Measurements from ENCODE around the gene FRMD4A. TPM values are rescaled to one million over a fixed set of nuclear protein-coding genes. Genes with fewer than 3 reads are reported as not detected.

FRMD4A gene
- total and polyA plus RNA-seq, 10 of the 15 experiments (the other 5 are each of a cell fraction or from before 2014, with no cell fraction given), result 17.8 to 75.2 (median 39.1) TPM

DNA sequence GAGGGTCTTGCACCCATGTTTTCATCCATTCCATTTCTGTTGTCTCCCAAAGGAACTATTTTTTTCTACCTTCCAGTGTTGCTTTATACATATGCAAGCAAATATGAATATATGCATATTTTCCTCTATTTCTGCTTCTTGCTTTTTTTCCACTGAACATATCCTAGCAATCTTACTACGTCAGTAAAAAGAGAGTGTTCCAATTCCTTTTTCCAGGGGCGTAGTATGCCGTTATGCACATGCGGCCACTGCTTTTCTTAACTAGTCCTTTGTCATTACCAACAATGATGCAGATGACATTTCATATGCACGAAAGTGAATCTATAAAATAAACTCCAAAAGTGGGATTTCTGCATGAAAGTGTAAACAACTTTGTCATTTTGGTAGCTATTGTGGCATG, 40.2 kb upstream of the FRMD4A start:
- no peak overlapping the region for H2AFZ ChIP-seq (ENCODE audit: control insufficient read depth, low read depth, low read length)
- H3K27me3 ChIP-seq (replicated peaks in 1 of 2; ENCODE audit: control insufficient read depth in 2 of 2, insufficient read depth in 2 of 2, low read length in 1 of 2), result peaks cover 2 to 11% of the 10 kb centered on the region in 2 experiments
- no peaks in the 10 kb centered on the region for H3K79me2 ChIP-seq (ENCODE audit: control insufficient read depth, insufficient read depth, low read length)
- H3K4me3 ChIP-seq, result no peak overlapping the region
- RAD21 ChIA-PET (ENCODE audit: unreplicated experiment), result no interaction called here
- CTCF ChIA-PET, result no interaction called here
- no peak for ATAC-seq
- no peaks in the 10 kb centered on the region for H3K36me3 ChIP-seq (ENCODE audit: control insufficient read depth in 2 of 2, insufficient read depth in 2 of 2, low read length in 1 of 2)
- H4K20me1 ChIP-seq (ENCODE audit: control insufficient read depth, insufficient read depth), result no peaks in the 10 kb centered on the region
- intact Hi-C loops (cut with micrococcal nuclease; ENCODE audit: unreplicated experiment), result no loop called here
- POLR2A ChIA-PET, result interaction anchor here (0.6 kb wide), 2 partner anchors 56 to 1591 kb away, joined by 4 to 5 read pairs; no protein-coding TSS in a partner anchor
- in situ Hi-C loops (cut with MboI), result no loop called here
- FAIRE-seq, result no peak
- BruUV-seq (replicated peaks), result no TSS peak
- 50% methylated on average over 5 of the region's 5 CpGs for WGBS (ENCODE audit: insufficient coverage, insufficient replicate concordance, low lambda C conversion rate, missing lambda C conversion rate)
- H3K9me3 ChIP-seq (replicated peaks; ENCODE audit: control insufficient read depth, insufficient read depth, low read length), result no peaks in the 10 kb centered on the region; the same call in 2 of the 3 replicates
- no peak overlapping the region for H3K27ac ChIP-seq (ENCODE audit: control insufficient read depth, insufficient read depth)
- SMC1A ChIA-PET (ENCODE audit: uncharacterized antibody, unreplicated experiment), result interaction anchor here (0.6 to 0.9 kb wide), 3 partner anchors 21 to 179 kb away, joined by 3 to 4 read pairs (median 4); no protein-coding TSS in a partner anchor
- TF ChIP-seq, protein P1, sequence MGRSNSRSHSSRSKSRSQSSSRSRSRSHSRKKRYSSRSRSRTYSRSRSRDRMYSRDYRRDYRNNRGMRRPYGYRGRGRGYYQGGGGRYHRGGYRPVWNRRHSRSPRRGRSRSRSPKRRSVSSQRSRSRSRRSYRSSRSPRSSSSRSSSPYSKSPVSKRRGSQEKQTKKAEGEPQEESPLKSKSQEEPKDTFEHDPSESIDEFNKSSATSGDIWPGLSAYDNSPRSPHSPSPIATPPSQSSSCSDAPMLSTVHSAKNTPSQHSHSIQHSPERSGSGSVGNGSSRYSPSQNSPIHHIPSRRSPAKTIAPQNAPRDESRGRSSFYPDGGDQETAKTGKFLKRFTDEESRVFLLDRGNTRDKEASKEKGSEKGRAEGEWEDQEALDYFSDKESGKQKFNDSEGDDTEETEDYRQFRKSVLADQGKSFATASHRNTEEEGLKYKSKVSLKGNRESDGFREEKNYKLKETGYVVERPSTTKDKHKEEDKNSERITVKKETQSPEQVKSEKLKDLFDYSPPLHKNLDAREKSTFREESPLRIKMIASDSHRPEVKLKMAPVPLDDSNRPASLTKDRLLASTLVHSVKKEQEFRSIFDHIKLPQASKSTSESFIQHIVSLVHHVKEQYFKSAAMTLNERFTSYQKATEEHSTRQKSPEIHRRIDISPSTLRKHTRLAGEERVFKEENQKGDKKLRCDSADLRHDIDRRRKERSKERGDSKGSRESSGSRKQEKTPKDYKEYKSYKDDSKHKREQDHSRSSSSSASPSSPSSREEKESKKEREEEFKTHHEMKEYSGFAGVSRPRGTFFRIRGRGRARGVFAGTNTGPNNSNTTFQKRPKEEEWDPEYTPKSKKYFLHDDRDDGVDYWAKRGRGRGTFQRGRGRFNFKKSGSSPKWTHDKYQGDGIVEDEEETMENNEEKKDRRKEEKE (IDR thresholded peaks at IDR 0.05), result no peak
- TF ChIP-seq, protein P2, sequence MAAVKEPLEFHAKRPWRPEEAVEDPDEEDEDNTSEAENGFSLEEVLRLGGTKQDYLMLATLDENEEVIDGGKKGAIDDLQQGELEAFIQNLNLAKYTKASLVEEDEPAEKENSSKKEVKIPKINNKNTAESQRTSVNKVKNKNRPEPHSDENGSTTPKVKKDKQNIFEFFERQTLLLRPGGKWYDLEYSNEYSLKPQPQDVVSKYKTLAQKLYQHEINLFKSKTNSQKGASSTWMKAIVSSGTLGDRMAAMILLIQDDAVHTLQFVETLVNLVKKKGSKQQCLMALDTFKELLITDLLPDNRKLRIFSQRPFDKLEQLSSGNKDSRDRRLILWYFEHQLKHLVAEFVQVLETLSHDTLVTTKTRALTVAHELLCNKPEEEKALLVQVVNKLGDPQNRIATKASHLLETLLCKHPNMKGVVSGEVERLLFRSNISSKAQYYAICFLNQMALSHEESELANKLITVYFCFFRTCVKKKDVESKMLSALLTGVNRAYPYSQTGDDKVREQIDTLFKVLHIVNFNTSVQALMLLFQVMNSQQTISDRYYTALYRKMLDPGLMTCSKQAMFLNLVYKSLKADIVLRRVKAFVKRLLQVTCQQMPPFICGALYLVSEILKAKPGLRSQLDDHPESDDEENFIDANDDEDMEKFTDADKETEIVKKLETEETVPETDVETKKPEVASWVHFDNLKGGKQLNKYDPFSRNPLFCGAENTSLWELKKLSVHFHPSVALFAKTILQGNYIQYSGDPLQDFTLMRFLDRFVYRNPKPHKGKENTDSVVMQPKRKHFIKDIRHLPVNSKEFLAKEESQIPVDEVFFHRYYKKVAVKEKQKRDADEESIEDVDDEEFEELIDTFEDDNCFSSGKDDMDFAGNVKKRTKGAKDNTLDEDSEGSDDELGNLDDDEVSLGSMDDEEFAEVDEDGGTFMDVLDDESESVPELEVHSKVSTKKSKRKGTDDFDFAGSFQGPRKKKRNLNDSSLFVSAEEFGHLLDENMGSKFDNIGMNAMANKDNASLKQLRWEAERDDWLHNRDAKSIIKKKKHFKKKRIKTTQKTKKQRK (IDR thresholded peaks at IDR 0.05; ENCODE audit: low read depth, low read length), result no peak
- no peak for TF ChIP-seq FOXK2 (IDR thresholded peaks at IDR 0.05)
- no peak for TF ChIP-seq MYC (IDR thresholded peaks at IDR 0.05; ENCODE audit: insufficient read depth, insufficient read length, insufficient replicate concordance, low read length, severe bottlenecking)
- no peak for TF ChIP-seq NBN (IDR thresholded peaks at IDR 0.05)
- no peak for TF ChIP-seq CBFB (IDR thresholded peaks at IDR 0.05; ENCODE audit: low read depth)
- TF ChIP-seq NFIC (IDR thresholded peaks at IDR 0.05; ENCODE audit: low read depth, low read length), result no peak
- TF ChIP-seq, protein P3, sequence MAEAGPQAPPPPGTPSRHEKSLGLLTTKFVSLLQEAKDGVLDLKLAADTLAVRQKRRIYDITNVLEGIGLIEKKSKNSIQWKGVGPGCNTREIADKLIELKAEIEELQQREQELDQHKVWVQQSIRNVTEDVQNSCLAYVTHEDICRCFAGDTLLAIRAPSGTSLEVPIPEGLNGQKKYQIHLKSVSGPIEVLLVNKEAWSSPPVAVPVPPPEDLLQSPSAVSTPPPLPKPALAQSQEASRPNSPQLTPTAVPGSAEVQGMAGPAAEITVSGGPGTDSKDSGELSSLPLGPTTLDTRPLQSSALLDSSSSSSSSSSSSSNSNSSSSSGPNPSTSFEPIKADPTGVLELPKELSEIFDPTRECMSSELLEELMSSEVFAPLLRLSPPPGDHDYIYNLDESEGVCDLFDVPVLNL (IDR thresholded peaks at IDR 0.05; ENCODE audit: low read depth, low read length), result no peak
- no peak for TF ChIP-seq NR2F1 (conservative IDR thresholded peaks at IDR 0.05)
- no peak for TF ChIP-seq TCF3 (IDR thresholded peaks at IDR 0.05; ENCODE audit: borderline replicate concordance, insufficient read depth, low read depth, low read length)
- no peak overlapping the region for H3K9ac ChIP-seq (ENCODE audit: control insufficient read depth, insufficient read depth, low read length)
- no peaks in the 10 kb centered on the region for H3K4me1 ChIP-seq (ENCODE audit: control insufficient read depth, insufficient read depth, low read length)
- H3K4me2 ChIP-seq (ENCODE audit: control insufficient read depth, insufficient read depth), result no peak overlapping the region
- DNase-seq (ENCODE audit: low read depth, low spot score), result no peak

Measured in GM12878 (cell line).